ENCODE data around the gene GOLGA3.
"Not testable (repeated sequence)": the region's sequence is repeated elsewhere in the genome, so short reads cannot be mapped to it uniquely, and the experiment has no call there.

The GOLGA3 gene

GRCh38 chr12:132841151-132841550 lies 12.5 kb upstream of the GOLGA3 start:
- DNase-seq, result no peak

- DNase-seq, result no peak
Measured at GRCh38 chr12:132840536-132840935, 11.9 kb upstream of the GOLGA3 start.

- no peak for DNase-seq
Measured at GRCh38 chr12:132839558-132840235, 11.0 kb upstream of the GOLGA3 start.

- no peak for DNase-seq
Measured at GRCh38 chr12:132838410-132839080, 9.9 kb upstream of the GOLGA3 start.

- DNase-seq, result no peak
Measured at GRCh38 chr12:132837693-132838409, 9.2 kb upstream of the GOLGA3 start.

DNA sequence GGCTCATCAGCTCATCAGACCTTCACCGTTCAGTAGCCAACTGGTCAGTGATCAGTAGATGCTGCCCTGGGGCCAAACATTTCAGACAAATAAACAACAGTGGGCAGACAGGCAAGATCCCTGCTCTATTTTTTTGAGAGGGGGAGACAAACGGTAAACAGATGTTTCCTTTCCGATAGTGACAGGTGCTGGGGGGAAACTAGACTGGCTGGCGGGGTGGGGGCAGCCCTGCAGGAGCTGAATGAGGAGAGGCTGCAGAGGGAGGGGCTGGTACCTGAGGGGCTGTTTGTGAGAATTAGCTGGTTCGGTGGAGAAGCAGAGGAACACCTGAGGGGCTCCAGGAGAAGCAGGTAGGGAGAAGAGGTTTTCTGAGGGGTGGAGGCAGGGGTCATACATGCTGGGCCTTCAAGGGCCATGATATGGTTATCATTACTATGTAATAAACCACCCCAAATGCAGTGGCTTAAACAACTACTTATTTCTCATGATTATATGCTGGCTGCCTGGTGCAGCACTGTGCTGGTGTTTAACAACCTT lies 8.2 kb upstream of the GOLGA3 start:
- DNase-seq, result no peak

GRCh38 chr12:132836230-132836629 lies 7.6 kb upstream of the GOLGA3 start:
- DNase-seq, result not testable (repeated sequence)

DNA sequence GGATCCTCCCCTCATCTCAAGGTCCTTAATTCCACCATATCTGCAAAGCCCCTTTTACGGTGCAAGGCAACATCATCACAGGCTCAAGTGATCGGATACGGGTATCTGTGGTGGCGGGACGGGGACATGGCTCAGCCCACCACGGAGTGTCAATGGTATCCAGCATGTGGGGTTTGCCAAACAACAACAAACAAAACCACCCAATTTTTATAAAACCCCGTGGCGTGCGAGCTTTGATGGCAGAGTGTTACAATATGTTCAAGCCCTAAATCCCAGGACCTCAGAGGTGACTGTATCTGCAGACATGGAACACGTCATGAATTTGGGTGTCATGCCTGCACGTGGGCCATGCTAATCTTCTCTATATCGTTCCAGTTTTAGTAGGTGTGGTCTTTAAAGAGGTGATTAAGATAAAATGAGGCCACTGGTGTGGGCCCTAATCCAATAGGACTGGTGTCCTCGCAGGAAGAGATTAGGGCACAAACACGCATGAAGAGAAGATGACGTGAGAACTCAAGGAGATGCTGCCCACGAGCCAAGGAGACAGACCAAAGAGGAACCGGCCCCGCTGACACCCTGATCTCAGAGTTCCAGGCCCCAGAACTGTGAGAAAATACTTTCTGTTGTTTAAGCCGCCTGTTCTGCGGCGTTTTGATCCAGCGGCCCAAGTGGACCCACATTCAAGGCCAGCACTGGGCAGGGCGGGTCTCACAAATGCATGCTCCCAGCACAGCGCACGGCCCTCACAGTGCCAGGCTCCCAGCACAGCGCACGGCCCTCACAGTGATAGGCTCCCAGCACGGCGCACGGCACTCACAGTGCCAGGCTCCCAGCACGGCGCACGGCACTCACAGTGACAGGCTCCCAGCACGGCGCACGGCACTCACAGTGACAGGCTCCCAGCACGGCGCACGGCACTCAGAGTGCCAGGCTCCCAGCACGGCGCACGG lies 6.7 kb upstream of the GOLGA3 start:
- DNase-seq, result no peak

GRCh38 chr12:132834181-132834711 lies 5.6 kb upstream of the GOLGA3 start:
- no peak for DNase-seq

- no peak for DNase-seq
Measured at GRCh38 chr12:132833341-132833740, 4.7 kb upstream of the GOLGA3 start.

- DNase-seq, result no peak
Measured at GRCh38 chr12:132831771-132832170, 3.1 kb upstream of the GOLGA3 start.

DNA sequence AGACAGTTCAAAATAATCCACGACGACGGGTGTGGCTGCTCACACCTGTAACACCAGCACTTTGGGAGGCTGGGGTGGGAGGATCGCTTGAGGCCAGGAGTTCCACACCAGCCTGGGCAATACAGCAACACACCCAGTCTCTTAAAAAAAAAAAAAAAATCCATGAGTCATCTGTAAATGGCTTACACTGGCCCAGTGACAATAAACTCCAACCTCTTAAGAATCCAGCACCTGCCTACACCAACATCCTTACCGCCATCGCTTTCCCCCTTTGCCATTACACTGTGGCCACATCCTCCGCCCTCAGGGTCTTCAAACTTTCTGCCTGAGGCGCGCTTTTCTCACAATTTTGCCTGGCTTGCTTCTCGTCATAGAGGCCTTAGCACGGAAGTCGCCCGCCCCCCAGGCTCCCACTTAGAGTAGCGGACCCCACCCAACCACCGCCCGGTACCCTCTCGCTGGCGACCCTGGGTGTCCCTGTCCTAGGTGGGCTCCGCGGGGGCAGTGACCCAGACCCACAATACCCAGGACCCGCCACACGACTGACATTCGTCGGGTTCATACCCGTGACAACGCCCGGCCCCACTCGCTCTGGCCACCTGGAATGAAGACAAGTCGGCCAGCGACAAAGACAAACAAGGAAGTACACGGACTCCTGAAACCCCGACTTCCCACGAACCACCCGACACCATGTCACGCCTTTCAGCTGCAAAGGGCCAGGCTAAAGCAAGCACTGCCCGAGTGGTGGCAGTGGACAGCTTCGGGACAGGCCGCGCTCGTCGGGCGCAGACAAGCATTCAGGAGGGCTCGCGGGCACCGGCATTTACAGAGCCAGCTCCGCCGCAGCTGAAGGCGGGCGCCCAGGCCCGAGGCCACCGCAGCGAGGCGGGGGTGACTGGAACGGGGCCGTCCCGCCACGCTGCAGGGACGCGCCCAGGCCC lies 636 bp downstream of the GOLGA3 start:
- no peak for DNase-seq

GRCh38 chr12:132825861-132826260 lies 2.8 kb downstream of the GOLGA3 start:
- no peak for DNase-seq

GRCh38 chr12:132825089-132825488 lies 3.6 kb downstream of the GOLGA3 start:
- DNase-seq, result no peak

GRCh38 chr12:132824053-132824452 lies 4.6 kb downstream of the GOLGA3 start:
- no peak for DNase-seq

- DNase-seq, result no peak
Measured at GRCh38 chr12:132818562-132818961, 10.1 kb downstream of the GOLGA3 start.

DNA sequence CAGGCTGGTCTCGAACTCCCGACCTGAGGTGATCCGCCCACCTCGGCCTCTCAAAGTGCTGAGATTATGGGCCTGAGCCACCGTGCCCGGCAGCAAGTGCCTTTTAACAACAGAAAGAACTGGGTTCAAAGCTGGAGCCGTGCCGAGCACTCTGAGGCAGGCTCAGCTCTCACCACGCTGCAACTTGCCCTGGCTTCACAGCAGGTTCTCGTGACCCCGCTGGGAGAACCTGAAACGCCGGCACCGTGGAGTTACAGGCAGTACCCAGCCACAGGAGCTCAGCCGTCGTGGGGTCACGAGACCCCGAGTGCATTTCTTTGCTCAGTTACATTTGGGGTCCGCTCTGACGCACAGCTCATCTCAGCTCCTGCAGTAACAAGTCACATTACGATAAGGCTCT lies 14.4 kb downstream of the GOLGA3 start:
- no peak for DNase-seq

DNA sequence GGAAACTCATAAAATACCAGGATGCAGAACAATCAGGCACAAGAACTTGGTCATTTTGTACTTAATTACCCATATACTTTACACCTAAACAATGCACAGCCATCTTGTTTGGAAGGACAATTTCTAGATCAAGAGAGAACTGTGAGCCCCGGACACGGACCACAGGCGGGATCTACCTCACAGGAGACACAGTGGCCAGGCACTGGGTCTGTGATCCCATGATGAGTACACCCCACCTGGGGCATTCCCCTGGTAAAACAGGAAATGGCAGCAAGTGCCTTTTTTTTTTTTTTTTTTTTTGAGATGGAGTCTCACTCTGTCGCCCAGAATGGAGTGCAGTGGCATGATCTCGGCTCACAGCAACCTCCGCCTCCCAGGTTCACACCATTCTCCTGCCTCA lies 15.2 kb downstream of the GOLGA3 start:
- no peak for DNase-seq

DNA sequence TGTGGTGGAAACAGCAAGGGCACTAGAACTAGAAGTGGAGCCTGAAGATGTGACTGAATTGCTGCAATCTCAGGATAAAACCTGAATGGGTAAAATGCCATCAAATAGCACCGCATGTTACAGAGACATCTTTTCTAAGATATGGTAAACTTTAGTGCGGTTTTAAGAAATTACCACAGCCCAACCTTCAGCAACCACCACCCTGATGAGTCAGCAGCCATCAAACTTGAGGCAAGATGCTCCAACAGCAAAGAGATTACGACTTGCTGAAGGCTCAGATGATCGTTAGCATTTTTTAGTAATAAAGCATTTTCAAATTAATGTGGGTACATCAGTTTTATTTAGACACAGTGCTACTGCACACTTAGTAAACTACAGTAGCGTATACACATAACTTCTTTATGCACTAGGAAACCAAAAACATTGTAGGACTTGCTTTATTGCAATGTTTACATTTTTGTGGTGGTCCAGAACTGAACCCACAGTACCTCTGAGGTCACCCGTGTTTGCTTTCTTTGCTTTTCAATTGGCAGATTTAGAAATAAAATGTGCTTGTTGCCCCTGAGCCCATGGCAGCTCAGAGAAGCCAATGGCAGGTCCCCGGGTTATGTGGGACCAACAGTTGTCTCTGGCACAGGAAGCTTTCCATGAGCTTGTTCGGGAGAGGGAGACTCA lies 15.9 kb downstream of the GOLGA3 start:
- DNase-seq, result no peak

DNA sequence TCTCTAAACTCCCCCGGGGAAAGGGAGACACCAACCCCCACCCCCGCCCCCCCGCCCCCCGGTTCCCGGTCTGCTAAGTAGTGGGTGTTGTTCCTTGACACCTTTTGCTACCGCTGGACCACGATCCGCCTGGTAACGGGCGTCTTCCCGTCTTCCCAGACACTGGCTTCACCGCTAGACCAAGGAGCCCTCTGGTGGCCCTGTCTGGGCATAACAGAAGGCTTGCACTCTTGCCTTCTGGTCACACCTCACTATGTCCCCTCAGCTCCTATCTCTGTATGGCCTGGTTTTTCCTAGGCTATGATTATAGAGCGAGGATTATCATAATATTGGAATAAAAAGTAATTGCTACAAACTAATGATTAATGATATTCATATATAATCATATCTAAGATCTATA lies 19.3 kb downstream of the GOLGA3 start:
- not testable (repeated sequence) for DNase-seq
